Umbilical cord (tissue), 2 donors: ENCODE data around the gene KANK2. TPM values are rescaled to one million over a fixed set of nuclear protein-coding genes. Genes with fewer than 3 reads are reported as not detected.
"Not testable (repeated sequence)": the region's sequence is repeated elsewhere in the genome, so short reads cannot be mapped to it uniquely, and the experiment has no call there.

Source experiments
- DNase-seq: peaks from one replicate; pipeline ENCODE4 v3.0.0-alpha.2; 2015; ENCODE audit warnings: low spot score
- total RNA-seq: library from RNA; depleted of rRNA; stranded (reverse); fragments of >200 nt; gene quantifications from one replicate; pipeline ENCODE4 v1.2.3, GENCODE V29; 2014; ENCODE audit warnings: low replicate concordance; ENCODE audit not compliant: insufficient read depth

Gene KANK2
- total RNA-seq, 1 donor from 2014 or later = 331 TPM

DNA sequence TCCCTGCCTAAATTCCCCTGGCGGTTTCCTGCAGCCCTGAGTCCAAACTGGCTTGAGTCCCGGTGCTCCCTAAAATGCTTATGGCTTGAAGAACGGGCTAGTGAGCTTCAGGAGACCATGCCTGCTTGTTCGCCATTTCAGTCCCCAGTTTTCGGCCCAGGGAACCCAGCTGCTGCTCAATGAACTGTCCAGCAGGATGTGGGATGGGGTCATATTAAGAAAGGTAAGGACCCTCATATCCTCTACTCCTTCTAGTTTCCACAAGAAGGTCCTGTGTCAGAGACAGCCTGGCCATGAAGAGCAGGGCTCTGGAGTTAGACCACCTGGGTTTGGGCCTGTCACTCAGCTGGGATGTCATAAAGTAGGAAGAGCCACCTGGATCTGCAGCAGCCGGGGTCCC, 24.8 kb downstream of the KANK2 start:
- DNase-seq = no peak

DNA sequence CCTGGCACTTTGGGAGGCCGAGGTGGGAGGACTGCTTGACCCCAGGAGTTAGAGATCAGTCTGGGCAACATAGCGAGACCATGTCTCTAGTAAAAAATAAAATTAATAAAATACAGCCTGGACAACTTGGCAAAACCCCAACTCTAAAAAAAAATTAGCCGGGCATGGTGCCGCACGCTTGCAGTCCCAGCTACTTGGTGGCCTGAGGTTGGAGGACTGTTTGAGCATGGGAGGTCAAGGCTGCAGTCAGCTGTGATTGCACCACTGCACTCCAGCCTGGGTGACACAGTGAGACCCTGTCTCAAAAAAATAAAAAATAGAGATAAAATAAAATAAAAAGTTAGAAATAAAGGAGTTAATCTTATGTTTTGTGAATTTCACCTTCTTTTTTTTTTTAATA, 26.2 kb downstream of the KANK2 start:
- no peak for DNase-seq

DNA sequence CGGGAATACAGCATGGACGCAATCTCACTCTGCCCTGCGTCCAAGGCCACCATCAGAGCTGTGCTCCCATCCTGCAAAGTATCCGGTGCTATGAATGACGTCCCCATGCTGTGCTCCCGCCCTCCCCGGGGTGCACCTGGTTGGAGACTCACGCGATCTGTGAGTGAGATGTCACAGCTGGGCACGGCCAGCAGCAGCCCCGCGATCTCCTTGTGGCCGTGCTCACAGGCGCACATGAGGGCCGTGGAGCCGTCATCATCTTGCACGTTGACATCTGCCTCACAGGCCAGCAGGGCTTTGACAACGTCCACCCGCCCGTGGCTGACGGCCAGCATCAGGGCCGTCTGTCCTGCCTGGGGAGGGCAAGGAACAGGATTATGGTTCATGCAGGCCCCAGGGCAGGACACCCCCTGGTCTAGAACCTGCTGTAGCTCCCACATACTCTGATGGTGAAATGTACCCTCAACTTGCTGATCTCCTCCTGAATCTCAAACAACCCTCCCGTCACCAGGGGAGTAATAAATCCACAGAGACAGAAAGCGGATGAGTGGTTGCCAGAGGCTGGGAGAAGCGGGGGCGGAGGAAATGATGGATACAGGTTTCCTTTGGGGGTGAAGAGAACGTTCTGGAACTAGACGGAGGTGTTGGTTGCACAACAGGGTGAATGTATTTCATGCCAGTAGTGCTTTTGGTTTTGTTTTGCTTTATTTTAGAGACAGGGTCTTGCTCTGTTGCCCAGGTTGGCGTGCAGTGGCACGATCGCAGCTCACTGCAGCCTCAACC, 27.3 kb downstream of the KANK2 start:
- DNase-seq = no peak

DNA sequence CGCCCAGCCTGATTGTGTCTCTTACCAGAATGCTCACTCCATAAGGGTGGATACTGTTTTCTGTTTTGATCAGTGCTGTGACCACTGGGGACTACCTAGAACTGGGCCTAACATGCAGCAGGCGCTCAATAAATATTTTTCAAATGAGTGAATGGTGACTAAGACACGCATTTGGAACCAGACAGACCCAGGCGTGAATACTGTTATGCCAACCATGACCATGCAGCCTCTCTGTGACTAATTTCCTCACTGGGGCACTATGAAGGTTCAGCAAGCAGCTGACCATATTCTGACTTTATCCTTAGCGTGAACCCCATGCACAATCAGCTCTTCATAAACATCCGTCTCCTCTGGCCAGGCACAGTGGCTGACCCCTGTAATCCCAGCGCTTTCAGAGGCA, 28.8 kb downstream of the KANK2 start:
- no peak for DNase-seq

DNA sequence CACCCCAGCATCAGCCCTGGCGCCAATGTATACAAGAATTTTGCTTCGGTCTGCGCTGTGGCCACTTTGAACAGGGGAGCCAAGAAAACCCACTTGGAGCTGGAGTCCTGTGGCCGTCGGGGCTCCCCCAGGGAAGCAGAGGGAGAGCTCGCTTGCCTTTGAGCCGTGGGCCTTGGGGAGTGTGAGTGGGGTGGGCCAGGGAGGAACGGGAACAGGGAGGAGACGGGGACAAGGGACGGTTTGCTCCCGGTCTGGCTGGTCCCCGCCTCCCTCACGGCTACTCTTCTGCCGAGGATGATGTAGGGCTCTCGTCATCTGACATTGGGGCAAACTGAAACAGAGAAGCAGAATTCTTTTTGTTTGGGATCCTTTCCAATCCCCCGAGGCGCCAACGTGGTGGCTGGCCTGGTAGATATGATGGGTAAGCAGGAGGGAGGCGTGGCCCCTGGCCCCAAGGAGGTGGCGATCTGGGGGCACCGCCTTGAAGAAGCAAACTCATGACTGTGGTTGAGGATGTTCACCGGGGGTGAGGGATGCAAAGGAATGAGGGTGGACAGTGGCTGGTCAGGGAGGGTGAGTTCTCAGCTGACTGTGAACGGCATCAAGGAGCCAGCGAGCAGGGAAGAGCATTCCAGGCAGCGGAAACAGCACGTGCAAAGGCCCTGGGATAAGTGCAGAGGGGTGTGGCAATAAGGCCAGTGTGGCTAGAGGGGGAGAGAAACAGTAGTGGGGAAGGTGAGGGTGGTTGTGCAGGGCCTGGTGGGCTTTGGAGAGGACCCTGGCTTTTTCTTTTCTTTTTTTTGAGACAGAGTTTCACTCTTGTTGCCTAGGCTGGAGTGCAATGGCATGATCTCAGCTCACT, 30.8 kb downstream of the KANK2 start:
- DNase-seq = no peak

DNA sequence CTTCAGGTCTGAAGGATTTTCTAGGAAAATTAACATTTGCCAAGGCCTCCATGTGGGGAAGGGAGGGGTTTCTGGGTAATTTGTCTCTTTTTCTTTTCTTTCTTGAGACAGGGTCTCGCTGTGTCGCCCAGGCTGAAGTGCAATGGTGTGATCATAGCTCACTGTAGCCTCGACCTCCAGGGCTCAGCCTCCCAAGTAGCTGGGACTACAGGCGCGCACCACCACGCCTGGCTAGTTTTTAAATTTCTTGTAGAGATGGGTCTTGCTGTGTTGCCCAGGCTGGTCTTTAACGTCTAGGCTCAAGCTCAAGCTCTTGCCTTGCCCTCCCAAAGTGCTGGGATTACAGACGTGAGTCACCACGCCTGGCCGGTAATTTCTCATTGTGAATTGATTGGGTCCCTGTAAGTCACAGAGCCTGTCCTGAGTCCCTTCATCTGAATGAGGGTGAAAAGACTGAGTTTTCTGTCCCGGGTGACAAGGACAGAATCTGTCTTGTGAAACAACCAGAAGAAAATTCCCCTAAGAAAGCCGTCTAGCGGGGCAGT, 31.8 kb downstream of the KANK2 start:
- no peak for DNase-seq

DNA sequence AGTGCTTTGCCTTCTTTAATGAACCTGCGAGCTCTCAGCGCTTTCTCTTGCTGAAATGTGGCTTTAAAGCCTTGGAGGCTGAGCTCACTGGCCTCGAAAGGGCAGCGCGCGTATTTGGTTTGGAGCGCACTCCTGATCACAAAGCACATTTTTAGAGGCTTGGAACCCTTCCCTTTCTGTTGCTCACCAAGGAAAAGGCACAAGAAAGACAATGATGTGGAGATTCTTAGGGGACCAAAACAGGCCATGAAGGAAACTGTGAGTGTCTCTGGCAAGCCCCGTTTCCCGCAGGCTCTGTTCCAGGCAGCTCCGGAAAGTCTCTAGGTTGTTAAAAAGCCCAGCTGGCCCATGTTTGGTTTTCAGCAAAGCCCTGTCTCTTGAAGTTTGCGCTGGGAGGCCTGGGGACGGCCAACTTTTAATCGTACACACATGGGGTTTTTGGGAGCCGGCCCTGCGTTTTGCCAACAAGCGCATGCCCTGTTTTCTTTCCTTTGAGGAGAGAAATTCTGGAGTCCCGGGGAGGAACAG, 32.4 kb downstream of the KANK2 start:
- peak; percentile 85 for DNase-seq

DNA sequence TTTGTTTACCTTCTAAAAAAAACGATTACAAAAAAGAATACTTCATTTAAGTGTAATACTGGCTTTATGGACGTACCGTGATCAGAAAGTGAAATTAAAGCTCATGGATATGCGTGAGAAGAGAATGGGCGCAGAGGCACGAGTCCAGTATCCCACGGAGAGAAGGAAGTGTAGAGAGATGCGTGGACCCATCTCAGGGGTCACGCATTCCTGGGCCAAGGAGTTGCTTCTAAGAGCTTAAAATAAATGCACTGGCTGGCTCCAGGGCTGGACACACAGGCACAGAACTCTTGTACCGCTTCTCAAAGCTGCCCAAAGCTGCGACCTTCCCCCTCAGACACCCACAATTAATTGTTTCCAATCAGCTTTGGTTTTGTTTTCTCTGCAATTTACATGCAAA, 33.0 kb downstream of the KANK2 start:
- DNase-seq = no peak

DNA sequence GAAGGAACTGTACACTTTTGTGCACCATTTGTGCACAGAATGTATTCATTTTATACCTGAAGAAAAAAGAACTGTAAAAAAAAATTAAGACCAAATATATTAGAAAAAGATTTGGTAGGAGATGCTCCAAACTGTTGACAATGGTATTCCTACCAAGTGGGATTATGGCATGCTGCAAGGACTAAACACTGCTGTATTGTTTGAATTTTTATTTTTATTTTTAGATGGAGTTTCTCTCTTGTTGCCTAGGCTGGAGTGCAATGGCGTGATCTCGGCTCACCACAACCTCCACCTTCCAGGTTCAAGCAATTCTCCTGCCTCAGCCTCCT, 36.9 kb downstream of the KANK2 start:
- DNase-seq = not testable (repeated sequence)

DNA sequence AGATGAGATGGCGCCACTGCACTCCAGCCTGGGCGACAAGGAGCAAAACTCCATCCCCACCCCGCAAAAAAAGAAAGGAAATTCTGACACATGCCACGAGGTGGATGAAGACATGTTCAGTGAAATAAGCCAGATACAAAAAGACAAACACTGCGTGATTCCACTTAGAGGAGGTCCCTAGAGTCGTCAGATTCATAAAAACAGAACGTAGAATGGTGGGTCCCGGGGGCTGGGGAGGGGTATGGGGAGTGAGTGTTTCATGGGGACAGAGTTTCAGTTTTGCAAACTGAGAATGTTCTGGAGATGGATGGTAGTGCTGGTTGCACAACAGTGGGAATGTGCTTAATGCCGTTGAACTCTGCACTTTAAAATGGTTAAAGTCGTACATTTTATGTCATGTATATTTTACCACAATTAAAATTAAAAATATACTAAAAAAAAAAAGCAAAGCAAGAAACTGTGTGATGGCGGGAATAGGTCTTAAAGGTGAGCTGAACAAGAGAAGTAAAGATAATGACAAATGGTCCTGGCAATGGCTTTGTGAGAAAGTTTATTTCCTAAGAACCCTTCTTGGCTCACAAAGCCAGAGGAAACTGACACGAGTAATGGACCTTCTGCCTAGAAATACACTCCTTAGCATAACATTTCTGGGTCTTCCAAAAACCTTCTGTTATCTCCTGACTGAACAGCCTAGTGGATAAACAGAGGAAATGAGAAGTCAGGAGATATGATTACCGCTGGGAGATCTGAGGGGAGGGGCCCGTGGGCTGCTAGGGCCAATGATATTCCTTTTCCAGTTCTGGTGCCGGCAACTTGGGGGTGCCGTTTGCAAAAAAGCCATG, 37.5 kb downstream of the KANK2 start:
- DNase-seq = peak; percentile 46

DNA sequence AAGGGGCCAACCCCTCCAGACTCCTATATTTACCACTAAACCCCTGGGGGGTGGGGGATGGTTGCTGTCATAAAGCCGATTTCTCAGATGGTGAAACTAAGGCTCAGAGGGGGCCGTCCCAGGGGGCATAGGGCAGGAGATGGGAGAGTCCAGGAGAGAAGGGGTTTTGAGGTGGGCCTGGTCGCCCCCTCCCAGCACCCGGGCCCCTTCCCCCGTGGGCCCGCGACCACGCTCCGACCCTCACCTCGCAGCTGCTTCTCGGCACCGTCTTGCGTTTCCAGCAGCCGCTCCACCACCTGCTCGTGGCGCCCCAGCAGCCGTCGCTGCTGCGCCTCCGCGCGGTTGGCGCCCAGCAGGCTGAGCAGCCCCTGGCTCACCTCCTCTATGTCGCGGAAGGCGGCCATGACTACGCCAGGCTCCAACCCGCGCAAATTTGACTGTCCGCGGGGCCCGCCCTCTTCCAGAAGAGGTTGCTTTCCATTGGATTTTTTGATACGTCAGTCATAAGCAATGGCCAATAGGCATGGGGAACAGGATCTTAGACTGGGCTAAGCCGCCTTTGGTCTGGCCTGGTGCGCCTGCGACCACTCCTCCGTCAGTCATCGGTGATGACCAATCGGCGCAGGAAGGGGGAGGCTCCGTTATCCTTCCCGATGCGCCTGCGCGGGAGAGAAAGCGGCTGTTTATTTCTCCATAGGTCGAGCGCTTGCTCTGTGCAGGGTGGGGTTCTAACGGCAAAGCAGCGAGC, 41.8 kb downstream of the KANK2 start, which contains the start of gene SPC24:
TSS of gene SPC24 (minus strand) at position 410 of the 748 bp plus-strand sequence. CDS start at position 404, 6 bp downstream.
- DNase-seq = peak; percentile 99

DNA sequence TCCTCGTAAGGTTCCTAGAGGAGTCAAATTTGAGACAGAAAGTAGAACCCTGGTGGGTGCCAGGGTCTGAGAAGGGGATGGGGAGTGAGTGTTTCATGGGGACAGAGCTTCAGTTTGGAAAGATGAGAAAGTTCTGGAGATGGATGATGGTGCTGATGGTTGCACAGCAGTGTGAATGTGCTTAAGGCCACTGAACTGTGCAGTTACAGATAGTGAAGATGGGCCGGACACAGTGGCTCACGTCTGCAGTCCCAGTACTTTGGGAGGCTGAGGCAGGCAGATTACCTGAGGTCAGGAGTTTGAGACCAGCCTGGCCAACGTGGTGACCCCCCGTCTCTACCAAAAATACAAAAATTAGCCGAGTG, 42.7 kb downstream of the KANK2 start:
- no peak for DNase-seq

DNA sequence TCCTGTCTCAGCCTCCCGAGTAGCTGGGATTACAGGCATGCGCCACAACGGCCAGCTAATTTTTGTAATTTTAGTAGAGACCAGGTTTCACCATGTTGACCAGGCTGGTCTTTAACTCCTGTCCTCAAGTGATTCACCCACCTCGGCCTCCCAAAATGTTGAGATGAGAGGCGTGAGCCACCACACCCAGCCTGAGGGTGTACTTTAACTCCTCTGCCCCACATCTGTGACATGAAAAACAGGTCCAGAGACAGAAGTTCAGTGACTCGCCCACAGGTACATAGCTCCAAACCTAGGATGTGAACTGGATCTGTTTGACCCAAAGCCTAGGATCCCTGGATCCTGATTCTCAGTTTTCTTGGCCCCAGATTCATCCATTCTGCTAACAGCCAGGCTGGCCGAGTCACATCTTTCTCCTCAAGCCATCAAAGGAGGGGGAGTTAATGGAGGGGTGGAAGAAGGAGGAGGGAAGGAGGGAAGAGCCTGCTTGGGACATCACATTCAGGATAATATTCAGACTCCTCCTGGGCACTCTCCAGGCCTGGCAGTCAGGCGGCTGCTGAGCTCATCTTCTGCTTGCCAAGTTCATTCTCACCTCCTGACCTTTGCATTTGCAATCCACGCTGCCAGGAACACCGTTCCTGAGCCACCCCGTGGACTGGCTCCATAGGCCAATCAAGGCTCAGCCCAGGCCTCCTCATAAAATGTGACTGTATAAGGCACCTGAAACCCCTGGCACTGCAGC, 44.9 kb downstream of the KANK2 start:
- peak; percentile 54 for DNase-seq

DNA sequence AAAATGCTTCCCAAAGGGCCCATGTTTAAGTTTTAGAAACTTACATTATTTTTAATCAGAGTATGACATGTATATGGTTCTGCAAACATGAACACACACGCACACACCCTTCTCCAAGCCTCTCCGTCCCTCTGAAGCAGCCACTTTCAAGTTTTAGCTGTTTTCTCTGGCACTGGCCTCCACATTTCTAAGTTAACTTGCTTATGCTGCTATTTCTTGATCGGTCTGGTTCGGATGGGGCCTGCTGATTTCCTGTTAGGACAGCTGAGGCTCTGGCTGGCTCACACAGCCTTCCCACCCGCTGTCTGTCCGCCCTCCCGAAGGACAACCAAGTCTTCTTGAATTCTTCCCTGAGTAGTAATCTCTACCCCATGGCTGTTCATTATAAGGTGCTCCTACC, 46.2 kb downstream of the KANK2 start:
- peak; percentile 71 for DNase-seq

DNA sequence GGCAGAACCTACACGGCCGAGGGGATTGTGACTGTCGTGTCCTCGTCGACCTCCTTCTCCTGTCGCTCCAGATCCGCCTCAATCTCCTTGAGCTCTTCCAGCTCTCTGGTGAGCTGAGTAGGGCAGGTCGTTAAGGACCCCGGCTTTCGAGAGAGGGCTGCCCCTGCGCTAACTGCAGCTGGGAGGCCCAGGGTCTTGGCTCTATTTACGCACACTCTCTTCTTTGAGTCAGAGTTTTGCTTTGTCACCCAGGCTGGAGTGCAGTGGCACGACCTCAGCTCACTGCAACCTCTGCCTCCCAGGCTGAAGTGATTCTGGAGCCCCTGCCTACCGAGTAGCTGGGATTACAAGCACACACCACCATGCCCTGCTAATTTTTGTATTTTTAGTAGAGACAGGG, 49.3 kb downstream of the KANK2 start:
- DNase-seq = no peak

DNA sequence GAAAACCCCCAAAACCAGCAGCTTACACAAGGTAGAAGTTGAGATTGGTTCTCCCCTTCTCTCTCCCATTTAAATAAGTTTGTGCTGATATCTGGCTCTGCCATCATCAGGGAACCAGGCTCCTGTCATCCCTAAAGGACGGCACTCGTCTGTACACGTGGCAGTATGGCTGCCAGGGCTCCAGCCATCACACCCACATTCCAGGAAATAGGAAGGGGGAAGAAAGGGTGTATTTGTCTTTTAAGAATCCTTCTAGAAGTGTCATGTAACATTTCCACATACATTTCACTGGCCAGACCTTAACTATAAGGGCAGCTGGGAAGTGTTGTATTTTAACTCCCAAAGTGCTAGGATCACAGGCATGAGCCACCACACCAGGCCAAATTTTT, 51.8 kb downstream of the KANK2 start:
- no peak for DNase-seq

DNA sequence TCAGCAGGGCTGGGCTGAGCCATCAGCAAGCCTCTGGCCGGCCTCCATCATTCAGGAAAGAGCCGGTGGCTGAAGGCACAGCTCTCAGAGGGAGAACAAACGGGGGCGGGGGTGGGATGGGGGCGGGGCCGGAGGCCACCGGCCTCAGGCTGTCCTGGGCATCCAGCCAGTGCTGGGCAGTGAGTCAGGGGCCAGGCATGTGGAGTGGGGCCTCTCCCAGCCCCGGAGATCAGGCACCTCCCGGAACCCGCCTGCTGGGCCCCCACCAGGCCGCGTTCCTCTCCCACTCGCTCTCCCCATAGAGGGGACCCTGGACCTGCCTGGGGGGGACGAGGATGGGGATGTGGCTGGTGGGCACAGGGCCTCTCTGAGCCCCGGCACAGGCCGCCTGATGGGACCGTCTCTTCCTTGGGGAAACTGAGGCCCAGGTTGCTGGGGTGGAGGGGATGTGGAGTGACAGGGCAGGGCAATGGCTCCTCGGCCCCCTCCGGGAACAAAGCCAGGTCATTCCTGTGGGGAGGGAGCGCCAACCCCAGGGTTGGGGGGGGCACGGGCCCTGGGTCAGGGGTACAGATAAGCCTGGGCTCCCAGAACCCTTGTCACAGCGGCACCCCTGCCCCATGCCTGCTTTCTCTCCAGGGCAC, 54.7 kb downstream of the KANK2 start:
- peak; percentile 97 for DNase-seq

DNA sequence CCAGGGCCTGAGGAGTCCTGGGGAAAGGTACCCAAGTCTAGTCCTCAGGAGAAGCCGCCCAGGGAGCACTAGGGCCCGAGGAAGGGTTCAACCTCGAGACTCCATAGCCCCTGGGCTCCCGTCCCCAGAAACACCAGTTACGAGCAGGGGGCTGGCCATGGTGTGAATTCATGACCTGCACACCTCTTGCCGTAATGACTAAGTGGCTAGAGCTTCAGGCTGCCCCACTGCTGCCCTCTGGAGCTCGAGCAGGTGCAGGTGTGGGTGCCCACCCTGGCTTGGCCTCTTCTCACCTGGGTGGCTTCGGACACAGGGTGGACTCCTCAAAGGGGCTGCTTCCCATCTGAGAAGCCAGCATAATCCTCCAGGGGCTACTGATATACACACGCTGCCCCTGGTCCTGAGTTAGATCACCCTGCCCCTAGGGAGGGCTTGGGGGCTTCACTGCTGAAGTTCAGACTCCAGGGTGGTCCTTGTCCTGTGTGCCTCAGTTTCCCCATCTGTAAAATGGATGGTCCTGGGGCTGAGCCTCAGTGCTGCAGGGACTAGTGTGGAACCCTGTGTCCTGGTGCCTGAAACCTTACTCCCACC, 55.3 kb downstream of the KANK2 start:
- DNase-seq = no peak

DNA sequence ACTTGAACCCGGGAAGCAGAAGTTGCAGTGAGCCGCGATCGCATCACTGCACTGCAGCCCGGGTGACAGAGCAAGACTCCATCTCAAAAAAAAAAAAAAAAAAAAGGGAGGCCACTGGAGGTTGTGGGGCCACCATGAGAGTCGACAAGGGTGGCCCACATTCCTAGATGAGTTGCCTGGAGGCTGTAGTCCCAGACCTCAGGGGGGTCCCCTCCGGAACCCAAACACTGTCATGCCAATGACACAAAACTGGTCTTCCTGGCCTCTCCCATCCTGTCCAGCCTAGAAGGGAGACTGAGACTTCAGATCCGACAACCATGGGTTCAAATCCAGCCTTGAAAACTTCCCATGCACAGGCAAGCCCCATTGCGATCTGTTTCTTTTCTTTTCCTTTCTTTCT, 56.4 kb downstream of the KANK2 start:
- no peak for DNase-seq
